ENCODE results near the gene TUBB6.

The TUBB6 gene

GRCh38 chr18:12291161-12291560, 16.9 kb upstream of the TUBB6 start:
- no peak overlapping the region for H3K9ac ChIP-seq (ENCODE audit: low read length)
- no peaks in the 10 kb centered on the region for H3K79me2 ChIP-seq (ENCODE audit: insufficient read depth, low read length)
- no peaks in the 10 kb centered on the region for H3F3A ChIP-seq (ENCODE audit: insufficient read depth, low read length)
- H3K4me3 ChIP-seq (ENCODE audit: low read depth, low read length, poor library complexity, severe bottlenecking) = no peak overlapping the region
- H3K27ac ChIP-seq (ENCODE audit: low read depth, low read length, poor library complexity, severe bottlenecking) = no peak overlapping the region
- H2AFZ ChIP-seq (ENCODE audit: low read length) = no peak overlapping the region
- no peaks in the 10 kb centered on the region for H3K4me1 ChIP-seq (ENCODE audit: insufficient read depth, low read length, severe bottlenecking)
- no peaks in the 10 kb centered on the region for H3K36me3 ChIP-seq (ENCODE audit: insufficient read depth, low read length)
- H3K27me3 ChIP-seq (ENCODE audit: insufficient read depth, low read length) = no peaks in the 10 kb centered on the region; the same call in 1 of the 2 replicates
- no peak overlapping the region for H3K4me2 ChIP-seq (ENCODE audit: low read length)
- no peaks in the 10 kb centered on the region for H3K9me3 ChIP-seq (ENCODE audit: low read length)
- H3K9me2 ChIP-seq (ENCODE audit: low read depth, low read length) = no peaks in the 10 kb centered on the region
- H4K20me1 ChIP-seq (ENCODE audit: insufficient read depth, low read length) = no peaks in the 10 kb centered on the region; the same call in 1 of the 2 replicates
- TF ChIP-seq CTCF (IDR thresholded peaks at IDR 0.05; ENCODE audit: low read length) = no peak

GRCh38 chr18:12291690-12292089, 16.4 kb upstream of the TUBB6 start:
- no peaks in the 10 kb centered on the region for H3K36me3 ChIP-seq (ENCODE audit: insufficient read depth, low read length)
- H3K4me2 ChIP-seq (ENCODE audit: low read length) = no peak overlapping the region
- H3K4me1 ChIP-seq (ENCODE audit: insufficient read depth, low read length, severe bottlenecking) = no peaks in the 10 kb centered on the region
- no peaks in the 10 kb centered on the region for H3F3A ChIP-seq (ENCODE audit: insufficient read depth, low read length)
- TF ChIP-seq EZH2 (IDR thresholded peaks at IDR 0.05; ENCODE audit: borderline replicate concordance, low read length) (no peak), CTCF (IDR thresholded peaks at IDR 0.05; ENCODE audit: low read length) (no peak)
- no peaks in the 10 kb centered on the region for H3K9me2 ChIP-seq (ENCODE audit: low read depth, low read length)
- H2AFZ ChIP-seq (ENCODE audit: low read length) = no peak overlapping the region
- no peaks in the 10 kb centered on the region; the same call in 1 of the 2 replicates for H4K20me1 ChIP-seq (ENCODE audit: insufficient read depth, low read length)
- no peaks in the 10 kb centered on the region; the same call in 1 of the 2 replicates for H3K27me3 ChIP-seq (ENCODE audit: insufficient read depth, low read length)
- no peak overlapping the region for H3K4me3 ChIP-seq (ENCODE audit: low read depth, low read length, poor library complexity, severe bottlenecking)
- no peaks in the 10 kb centered on the region for H3K9me3 ChIP-seq (ENCODE audit: low read length)
- no peak overlapping the region for H3K27ac ChIP-seq (ENCODE audit: low read depth, low read length, poor library complexity, severe bottlenecking)
- H3K9ac ChIP-seq (ENCODE audit: low read length) = no peak overlapping the region
- no peaks in the 10 kb centered on the region for H3K79me2 ChIP-seq (ENCODE audit: insufficient read depth, low read length)

- H3K4me1 ChIP-seq (ENCODE audit: insufficient read depth, low read length, severe bottlenecking) = no peaks in the 10 kb centered on the region
- H3K79me2 ChIP-seq (ENCODE audit: insufficient read depth, low read length) = no peaks in the 10 kb centered on the region
- H3K9ac ChIP-seq (ENCODE audit: low read length) = no peak overlapping the region
- no peaks in the 10 kb centered on the region for H3K9me2 ChIP-seq (ENCODE audit: low read depth, low read length)
- no peaks in the 10 kb centered on the region; the same call in 1 of the 2 replicates for H4K20me1 ChIP-seq (ENCODE audit: insufficient read depth, low read length)
- no peak overlapping the region for H3K4me3 ChIP-seq (ENCODE audit: low read depth, low read length, poor library complexity, severe bottlenecking)
- no peaks in the 10 kb centered on the region for H3K36me3 ChIP-seq (ENCODE audit: insufficient read depth, low read length)
- no peak for TF ChIP-seq EZH2 (IDR thresholded peaks at IDR 0.05; ENCODE audit: borderline replicate concordance, low read length)
- no peak for TF ChIP-seq CTCF (IDR thresholded peaks at IDR 0.05; ENCODE audit: low read length)
- H2AFZ ChIP-seq (ENCODE audit: low read length) = no peak overlapping the region
- no peaks in the 10 kb centered on the region for H3K9me3 ChIP-seq (ENCODE audit: low read length)
- no peak overlapping the region for H3K4me2 ChIP-seq (ENCODE audit: low read length)
- H3K27me3 ChIP-seq (ENCODE audit: insufficient read depth, low read length) = no peaks in the 10 kb centered on the region; the same call in 1 of the 2 replicates
- H3F3A ChIP-seq (ENCODE audit: insufficient read depth, low read length) = no peaks in the 10 kb centered on the region
- H3K27ac ChIP-seq (ENCODE audit: low read depth, low read length, poor library complexity, severe bottlenecking) = no peak overlapping the region
These were observed 14.2 kb upstream of the TUBB6 start for GRCh38 chr18:12293831-12294230.
